Measurements from ENCODE around the gene MIA2. TPM values are rescaled to one million over a fixed set of nuclear protein-coding genes. Genes with fewer than 3 reads are reported as not detected.

Gene MIA2
- total and polyA plus RNA-seq, 9 of the 15 experiments (the other 6 are each of a cell fraction or from before 2014, with no cell fraction given) = 6.0 to 21.8 (median 12.8) TPM

DNA sequence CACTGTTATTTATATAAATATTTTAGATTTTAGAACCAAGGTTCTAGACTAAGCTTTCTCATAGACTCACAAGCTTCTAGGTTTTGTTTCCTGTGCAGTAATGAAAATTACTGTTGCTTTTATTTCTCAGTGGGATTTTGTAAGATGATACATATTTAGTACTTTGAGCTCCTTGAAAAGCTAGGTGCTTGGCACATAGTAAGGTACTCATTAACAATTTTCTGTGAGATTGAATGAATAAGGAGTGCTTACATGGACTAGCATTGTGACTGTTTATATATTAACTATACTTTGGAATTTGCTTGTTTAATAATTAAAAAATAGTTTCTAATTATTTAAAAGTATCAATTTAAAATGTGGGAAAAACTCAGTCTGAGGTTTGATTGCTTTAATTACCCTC is 85.7 kb downstream of the MIA2 start:
- POLR2A ChIA-PET = interaction anchor here (1.0 kb wide), 1 partner anchor 10 kb away, joined by 3 read pairs; no protein-coding TSS in a partner anchor
- Histone ChIP-seq H3K9ac (ENCODE audit: insufficient read depth in 1 of 2, low read depth in 2 of 2, low read length in 2 of 2) (no peak overlapping the region), H3K4me2 (ENCODE audit: insufficient read depth, low read length) (no peak overlapping the region), H3K36me3 (ENCODE audit: control insufficient read depth, insufficient read depth, low read length) (peaks cover 13% of the 10 kb centered on the region; the same call in 1 of the 3 replicates), H3K79me2 (ENCODE audit: control insufficient read depth, insufficient read depth, low read length) (no peaks in the 10 kb centered on the region), H3K27me3 (ENCODE audit: control insufficient read depth in 2 of 2, insufficient read depth in 2 of 2, low read length in 2 of 2) (no peaks in the 10 kb centered on the region), H3K9me3 (replicated peaks; ENCODE audit: control insufficient read depth, insufficient read depth, low read depth, low read length) (no peaks in the 10 kb centered on the region), H2AFZ (ENCODE audit: low read depth, low read length) (no peak overlapping the region), H3K27ac (ENCODE audit: extremely low read depth, low read depth, low read length) (no peak overlapping the region), H3K4me1 (replicated peaks in 1 of 2; ENCODE audit: control insufficient read depth in 2 of 2, insufficient read depth in 2 of 2, low read length in 2 of 2) (peaks cover 0 to 5% of the 10 kb centered on the region in 2 experiments; a peak in 2 of 5 replicates), H3K9me1 (ENCODE audit: control insufficient read depth, insufficient read depth, low read length) (no peaks in the 10 kb centered on the region), H4K20me1 (replicated peaks; ENCODE audit: control insufficient read depth, insufficient read depth, low read length) (no peaks in the 10 kb centered on the region), H3K4me3 (no peak overlapping the region)
- FAIRE-seq (no peak), ATAC-seq (no peak), DNase-seq (ENCODE audit: extremely low read depth in 1 of 4, low spot score in 3 of 4) (no peak)
- CTCF ChIA-PET (ENCODE audit: low intra/inter-chr PET ratio) = interaction anchor here (0.6 kb wide), 1 partner anchor 16 kb away, joined by 3 read pairs; no protein-coding TSS in a partner anchor
- intact Hi-C loops (cut with micrococcal nuclease) = no loop called here
- in situ Hi-C loops (cut with MboI) = no loop called here
- TF ChIP-seq, protein P1, sequence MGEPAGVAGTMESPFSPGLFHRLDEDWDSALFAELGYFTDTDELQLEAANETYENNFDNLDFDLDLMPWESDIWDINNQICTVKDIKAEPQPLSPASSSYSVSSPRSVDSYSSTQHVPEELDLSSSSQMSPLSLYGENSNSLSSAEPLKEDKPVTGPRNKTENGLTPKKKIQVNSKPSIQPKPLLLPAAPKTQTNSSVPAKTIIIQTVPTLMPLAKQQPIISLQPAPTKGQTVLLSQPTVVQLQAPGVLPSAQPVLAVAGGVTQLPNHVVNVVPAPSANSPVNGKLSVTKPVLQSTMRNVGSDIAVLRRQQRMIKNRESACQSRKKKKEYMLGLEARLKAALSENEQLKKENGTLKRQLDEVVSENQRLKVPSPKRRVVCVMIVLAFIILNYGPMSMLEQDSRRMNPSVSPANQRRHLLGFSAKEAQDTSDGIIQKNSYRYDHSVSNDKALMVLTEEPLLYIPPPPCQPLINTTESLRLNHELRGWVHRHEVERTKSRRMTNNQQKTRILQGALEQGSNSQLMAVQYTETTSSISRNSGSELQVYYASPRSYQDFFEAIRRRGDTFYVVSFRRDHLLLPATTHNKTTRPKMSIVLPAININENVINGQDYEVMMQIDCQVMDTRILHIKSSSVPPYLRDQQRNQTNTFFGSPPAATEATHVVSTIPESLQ (CRISPR knock-in tag; IDR thresholded peaks at IDR 0.05) = no peak
- TF ChIP-seq, protein P2, sequence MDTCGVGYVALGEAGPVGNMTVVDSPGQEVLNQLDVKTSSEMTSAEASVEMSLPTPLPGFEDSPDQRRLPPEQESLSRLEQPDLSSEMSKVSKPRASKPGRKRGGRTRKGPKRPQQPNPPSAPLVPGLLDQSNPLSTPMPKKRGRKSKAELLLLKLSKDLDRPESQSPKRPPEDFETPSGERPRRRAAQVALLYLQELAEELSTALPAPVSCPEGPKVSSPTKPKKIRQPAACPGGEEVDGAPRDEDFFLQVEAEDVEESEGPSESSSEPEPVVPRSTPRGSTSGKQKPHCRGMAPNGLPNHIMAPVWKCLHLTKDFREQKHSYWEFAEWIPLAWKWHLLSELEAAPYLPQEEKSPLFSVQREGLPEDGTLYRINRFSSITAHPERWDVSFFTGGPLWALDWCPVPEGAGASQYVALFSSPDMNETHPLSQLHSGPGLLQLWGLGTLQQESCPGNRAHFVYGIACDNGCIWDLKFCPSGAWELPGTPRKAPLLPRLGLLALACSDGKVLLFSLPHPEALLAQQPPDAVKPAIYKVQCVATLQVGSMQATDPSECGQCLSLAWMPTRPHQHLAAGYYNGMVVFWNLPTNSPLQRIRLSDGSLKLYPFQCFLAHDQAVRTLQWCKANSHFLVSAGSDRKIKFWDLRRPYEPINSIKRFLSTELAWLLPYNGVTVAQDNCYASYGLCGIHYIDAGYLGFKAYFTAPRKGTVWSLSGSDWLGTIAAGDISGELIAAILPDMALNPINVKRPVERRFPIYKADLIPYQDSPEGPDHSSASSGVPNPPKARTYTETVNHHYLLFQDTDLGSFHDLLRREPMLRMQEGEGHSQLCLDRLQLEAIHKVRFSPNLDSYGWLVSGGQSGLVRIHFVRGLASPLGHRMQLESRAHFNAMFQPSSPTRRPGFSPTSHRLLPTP (IDR thresholded peaks at IDR 0.05; ENCODE audit: borderline replicate concordance, extremely low read depth, insufficient read length) = no peak
- TF ChIP-seq RBM34 (IDR thresholded peaks at IDR 0.05; ENCODE audit: borderline replicate concordance, insufficient read depth, low read length) (no peak), ZNF41 (CRISPR knock-in tag; conservative IDR thresholded peaks at IDR 0.05) (no peak), STAT5A (IDR thresholded peaks at IDR 0.05; ENCODE audit: borderline replicate concordance, low read length) (no peak), SP1 (CRISPR knock-in tag; IDR thresholded peaks at IDR 0.05) (no peak), TBL1XR1 (IDR thresholded peaks at IDR 0.05; ENCODE audit: low read length in 2 of 2) (no peak)
- no TSS peak for BruUV-seq (replicated peaks)
